Left ventricle myocardium inferior (tissue), 1 donor: ENCODE results near the gene KIF26A. TPM values are rescaled to one million over a fixed set of nuclear protein-coding genes. Genes with fewer than 3 reads are reported as not detected.
"Not testable (repeated sequence)": the region's sequence is repeated elsewhere in the genome, so short reads cannot be mapped to it uniquely, and the experiment has no call there.

Experiments
- DNase-seq: peaks from one replicate; pipeline ENCODE4 v3.0.0-alpha.2; 2020
- H3K27ac ChIP-seq: fragments of 200-600 bp; replicated peaks from 2 replicates; pipeline ENCODE4 v1.8.0; 2021
- H3K27me3 ChIP-seq: fragments of 200-600 bp; 2 replicates; pipeline ENCODE4 v1.8.0; 2021; ENCODE audit warnings: low read depth
- H3K36me3 ChIP-seq: fragments of 200-600 bp; 2 replicates; pipeline ENCODE4 v1.8.0; 2021
- H3K4me1 ChIP-seq: fragments of 200-600 bp; 2 replicates; pipeline ENCODE4 v1.8.0; 2021
- H3K4me3 ChIP-seq: fragments of 200-600 bp; 2 replicates; pipeline ENCODE4 v1.8.0; 2021; ENCODE audit warnings: mild to moderate bottlenecking, moderate library complexity
- H3K9me3 ChIP-seq: fragments of 200-600 bp; replicated peaks from 2 replicates; pipeline ENCODE4 v1.8.0; 2021
- CTCF ChIP-seq: fragments of 200-600 bp; IDR thresholded peaks from 2 replicates; pipeline ENCODE4 v1.8.0; 2021; ENCODE audit warnings: antibody characterized with exemption, mild to moderate bottlenecking, borderline replicate concordance
- intact Hi-C: fragments of 100-400 bp; cut with micrococcal nuclease; formaldehyde crosslinking; loops from one replicate; pipeline ENCODE4 v1.11.0; 2022
- total RNA-seq: library from RNA; stranded (reverse); fragmentation: NEBNext Ultra II Directional; extraction: Animal tissue kit (Norgen Biotek cat#: 25700); gene quantifications from one replicate; pipeline ENCODE4 v1.2.1, GENCODE V29; 2021
- donor health status: DM: no; HTN: yes; CAD: no; lungs with severe emphysema.

Gene KIF26A
- total RNA-seq, 1 donor from 2014 or later = 6.5 TPM

GRCh38 chr14:104224506-104225277, 86.3 kb downstream of the KIF26A start:
- no peak overlapping the region for H3K27ac ChIP-seq
- no peak for DNase-seq
- H3K36me3 ChIP-seq = no peaks in the 10 kb centered on the region
- peak; percentile 61 for TF ChIP-seq CTCF
- H3K4me3 ChIP-seq = no peak overlapping the region
- intact Hi-C loops = no loop called here
- H3K9me3 ChIP-seq = peaks cover 10% of the 10 kb centered on the region
- peaks cover 25% of the 10 kb centered on the region for H3K4me1 ChIP-seq
- peaks cover 46% of the 10 kb centered on the region for H3K27me3 ChIP-seq

GRCh38 chr14:104225278-104226190, 87.1 kb downstream of the KIF26A start:
- peaks cover 10% of the 10 kb centered on the region for H3K9me3 ChIP-seq
- H3K4me3 ChIP-seq, H3K36me3 ChIP-seq, DNase-seq, intact Hi-C loops, H3K27ac ChIP-seq: not testable (repeated sequence)
- H3K27me3 ChIP-seq = peaks cover 42% of the 10 kb centered on the region
- H3K4me1 ChIP-seq = peaks cover 30% of the 10 kb centered on the region

- no peak for TF ChIP-seq CTCF
- peaks cover 30% of the 10 kb centered on the region for H3K27me3 ChIP-seq
- no peak for DNase-seq
Observed at GRCh38 chr14:104226421-104227383, 88.3 kb downstream of the KIF26A start.

DNA sequence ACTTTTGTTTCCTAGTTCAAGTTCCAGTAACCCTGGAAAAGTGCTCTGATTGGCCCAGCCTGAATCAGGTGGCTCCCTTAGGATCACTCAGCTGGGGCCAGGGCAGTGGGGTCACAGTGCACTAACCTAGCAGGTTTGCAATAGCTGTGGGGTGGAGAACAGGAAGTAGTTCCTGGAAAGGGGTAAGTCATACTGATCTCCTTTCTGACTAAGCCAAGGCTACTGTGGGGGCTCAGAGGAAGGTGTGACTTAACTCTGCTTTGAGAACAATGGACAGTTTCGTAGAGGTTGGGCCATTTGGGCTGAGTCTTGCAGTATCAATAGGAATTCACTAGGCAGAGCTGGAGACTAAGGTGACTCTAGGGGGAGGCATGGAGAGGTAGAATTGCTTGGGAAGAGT, 89.4 kb downstream of the KIF26A start:
- Histone ChIP-seq H3K27me3 (peaks cover 19% of the 10 kb centered on the region), H3K36me3 (no peaks in the 10 kb centered on the region), H3K9me3 (peaks cover 13% of the 10 kb centered on the region), H3K27ac (no peak overlapping the region), H3K4me3 (no peak overlapping the region), H3K4me1 (peaks cover 32% of the 10 kb centered on the region)
- no peak for DNase-seq
- no peak for TF ChIP-seq CTCF
- intact Hi-C loops = no loop called here

More at GRCh38 chr14:104226421-104227383, 88.3 kb downstream of the KIF26A start:
- no peaks in the 10 kb centered on the region for H3K36me3 ChIP-seq
- H3K27ac ChIP-seq = no peak overlapping the region
- intact Hi-C loops = no loop called here
- no peak overlapping the region for H3K4me3 ChIP-seq
- H3K9me3 ChIP-seq = peaks cover 10% of the 10 kb centered on the region
- H3K4me1 ChIP-seq = peaks cover 33% of the 10 kb centered on the region

DNA sequence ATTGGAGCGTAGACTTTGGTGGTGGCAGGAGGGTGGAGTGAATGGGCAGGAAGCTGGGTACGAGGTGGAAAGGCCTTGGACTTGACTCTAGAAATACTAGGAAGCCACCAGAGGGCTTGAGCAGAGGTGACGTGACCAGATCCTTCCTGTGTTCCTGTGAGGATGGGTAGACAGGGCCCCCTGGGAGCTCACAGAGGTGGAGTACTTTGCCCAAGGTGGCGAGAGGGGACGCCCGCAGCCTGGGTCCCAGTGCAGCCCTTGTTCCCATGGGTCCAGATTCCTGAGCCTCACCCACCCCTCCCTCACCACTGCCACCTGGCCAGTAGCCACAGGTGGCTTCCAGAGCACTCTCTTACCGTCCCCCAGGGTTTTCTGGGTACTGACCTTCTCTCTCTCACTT, 89.8 kb downstream of the KIF26A start:
- Histone ChIP-seq H3K27me3 (peaks cover 15% of the 10 kb centered on the region), H3K9me3 (peaks cover 17% of the 10 kb centered on the region), H3K4me1 (peaks cover 27% of the 10 kb centered on the region), H3K36me3 (no peaks in the 10 kb centered on the region), H3K4me3 (no peak overlapping the region), H3K27ac (no peak overlapping the region)
- DNase-seq = no peak
- intact Hi-C loops = no loop called here
- TF ChIP-seq CTCF = no peak
